GM19099 (cell line): ENCODE data around the gene IGFL1.

Experiments
- POLR2A ChIP-seq: IDR thresholded peaks from 3 replicates; pipeline ENCODE4 v1.6.1; 2011; ENCODE audit warnings: low read depth; ENCODE audit not compliant: insufficient read length; ENCODE audit errors: extremely low read depth

Gene IGFL1

DNA sequence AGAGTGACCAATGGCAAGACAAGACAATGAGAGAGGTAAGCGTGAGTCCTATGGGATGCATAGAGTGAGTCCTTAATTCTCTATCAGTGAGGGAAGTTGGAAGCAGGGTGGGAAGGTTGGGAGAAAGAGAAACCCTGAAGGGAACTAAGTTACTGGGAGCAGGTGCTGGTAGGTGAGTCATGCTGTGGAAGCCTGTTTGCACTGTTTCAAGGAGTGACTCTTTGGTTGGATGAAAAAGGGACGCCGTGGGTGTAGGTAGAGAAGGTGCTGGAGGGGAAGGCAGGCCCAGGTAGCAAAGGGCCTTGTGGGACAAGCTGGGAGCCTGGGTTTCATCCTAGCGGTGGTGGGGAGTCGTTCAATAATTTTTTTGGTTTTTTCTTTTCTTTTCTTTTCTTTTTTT lies 21.9 kb downstream of the IGFL1 start:
- TF ChIP-seq POLR2A = no peak

DNA sequence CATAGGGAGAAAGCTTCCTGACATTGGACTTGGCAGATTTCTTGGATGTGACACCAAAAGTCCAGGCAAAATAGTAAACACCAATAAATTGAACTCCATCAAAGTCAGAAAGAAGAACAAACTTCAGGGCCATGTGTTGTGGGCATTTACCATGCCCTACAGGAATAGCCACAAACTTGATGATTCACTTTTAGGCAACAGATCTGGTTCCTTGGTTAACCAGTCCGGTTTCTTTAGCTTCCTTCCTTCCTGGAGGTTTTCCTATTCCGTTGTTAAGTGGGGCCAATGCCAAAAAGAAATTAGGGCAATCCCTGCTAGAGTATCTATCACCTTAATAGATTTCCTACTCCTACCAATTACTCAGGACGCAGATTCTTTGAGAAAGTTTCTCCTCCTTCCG lies 25.2 kb downstream of the IGFL1 start:
- TF ChIP-seq POLR2A = no peak

DNA sequence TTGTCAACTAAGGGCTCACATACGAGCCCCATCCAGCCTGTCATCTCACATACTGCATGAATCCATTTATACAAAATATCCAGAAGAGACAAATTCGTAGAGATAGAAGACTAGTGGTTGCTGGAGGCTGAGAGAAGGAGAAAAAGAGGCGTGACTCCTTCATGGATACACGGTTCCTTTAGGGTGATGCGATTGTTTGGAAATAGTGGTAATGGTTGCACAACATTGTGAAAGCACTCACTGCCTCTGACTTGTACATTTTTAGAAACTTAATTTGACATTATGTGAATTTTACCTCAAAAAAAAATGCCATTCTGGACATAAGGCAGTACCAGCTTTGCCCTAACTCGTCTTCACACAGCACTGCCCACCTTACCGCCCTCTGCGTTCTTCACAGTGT lies 27.3 kb downstream of the IGFL1 start:
- no peak for TF ChIP-seq POLR2A

DNA sequence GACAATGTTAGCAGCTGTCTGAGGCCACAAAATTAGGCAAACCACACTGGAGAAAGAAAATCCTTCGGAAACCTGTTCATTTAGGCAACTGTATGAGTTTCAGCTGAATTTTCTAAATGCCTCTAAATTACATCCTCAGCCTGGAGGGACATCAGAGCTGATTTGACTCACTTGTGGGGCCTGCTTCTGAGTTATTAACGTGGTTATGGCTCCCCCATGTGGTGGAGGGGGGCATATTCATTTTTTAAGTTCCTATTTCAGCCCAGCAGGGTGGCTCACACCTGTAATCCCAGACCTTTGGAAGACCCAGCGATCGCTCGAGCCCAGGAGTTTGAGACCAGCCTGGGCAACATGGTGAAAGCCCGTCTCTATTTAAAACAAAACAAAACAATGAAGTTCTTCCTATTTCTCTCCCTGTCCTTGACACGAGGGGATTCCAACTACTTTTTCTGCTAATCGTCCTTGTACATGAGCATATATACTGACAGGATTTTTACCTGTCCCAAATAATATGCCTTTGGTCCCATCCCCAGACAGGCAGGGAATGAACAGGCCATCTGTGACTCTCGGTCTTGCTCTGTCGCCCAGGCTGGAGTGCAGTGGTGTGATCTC lies 35.8 kb downstream of the IGFL1 start:
- no peak for TF ChIP-seq POLR2A

DNA sequence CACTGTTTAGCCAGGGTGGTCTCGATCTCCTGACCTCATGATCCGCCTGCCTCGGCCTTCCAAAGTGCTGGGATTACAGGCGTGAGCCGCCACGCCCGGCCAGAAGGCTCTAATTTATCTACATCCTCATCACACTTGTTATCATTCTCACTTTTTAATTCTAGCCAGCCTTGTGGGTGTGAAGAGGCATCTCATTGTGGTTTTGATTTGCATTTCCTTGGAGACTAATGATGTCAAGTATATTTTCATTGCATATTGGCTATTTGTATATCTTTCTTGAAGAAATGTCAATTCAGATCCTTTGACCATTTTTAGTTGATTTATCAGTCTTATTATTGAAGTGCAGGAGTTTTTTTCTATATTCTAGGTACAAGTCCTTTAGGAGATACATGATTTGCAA lies 39.6 kb downstream of the IGFL1 start:
- no peak for TF ChIP-seq POLR2A

DNA sequence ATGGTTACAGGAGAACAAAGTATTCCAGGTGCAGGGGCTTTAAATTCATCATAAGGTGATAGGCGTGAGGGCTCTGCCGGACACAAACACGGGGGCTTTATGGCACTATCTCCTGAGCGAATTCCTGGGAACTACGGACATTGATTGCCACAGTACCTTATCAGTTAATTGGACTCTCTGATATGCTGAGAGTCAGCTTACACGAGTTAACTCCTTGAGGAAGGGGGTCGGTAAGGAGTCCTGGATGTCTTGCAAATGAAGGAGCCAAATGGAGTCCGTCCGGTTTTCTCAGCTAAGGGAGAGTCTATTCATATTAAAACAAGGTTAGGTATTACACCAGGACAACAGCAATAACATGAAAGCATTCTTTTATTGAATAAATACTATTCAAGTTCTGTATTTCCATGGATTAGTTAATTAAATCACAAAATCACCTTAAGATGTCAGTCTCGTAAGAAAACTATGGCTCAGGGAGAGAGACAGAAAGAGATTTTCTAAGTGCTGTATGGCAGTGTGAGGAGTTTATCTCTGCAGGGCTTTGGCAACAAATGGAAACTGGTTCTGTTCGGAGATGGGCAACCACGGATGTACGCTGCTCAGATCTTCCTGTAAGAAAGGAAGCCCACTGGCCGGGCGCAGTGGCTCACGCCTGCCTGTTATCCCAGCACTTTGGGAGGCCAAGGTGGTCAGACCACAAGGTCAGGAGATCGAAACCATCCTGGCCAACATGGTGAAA lies 41.1 kb downstream of the IGFL1 start:
- TF ChIP-seq POLR2A = no peak

DNA sequence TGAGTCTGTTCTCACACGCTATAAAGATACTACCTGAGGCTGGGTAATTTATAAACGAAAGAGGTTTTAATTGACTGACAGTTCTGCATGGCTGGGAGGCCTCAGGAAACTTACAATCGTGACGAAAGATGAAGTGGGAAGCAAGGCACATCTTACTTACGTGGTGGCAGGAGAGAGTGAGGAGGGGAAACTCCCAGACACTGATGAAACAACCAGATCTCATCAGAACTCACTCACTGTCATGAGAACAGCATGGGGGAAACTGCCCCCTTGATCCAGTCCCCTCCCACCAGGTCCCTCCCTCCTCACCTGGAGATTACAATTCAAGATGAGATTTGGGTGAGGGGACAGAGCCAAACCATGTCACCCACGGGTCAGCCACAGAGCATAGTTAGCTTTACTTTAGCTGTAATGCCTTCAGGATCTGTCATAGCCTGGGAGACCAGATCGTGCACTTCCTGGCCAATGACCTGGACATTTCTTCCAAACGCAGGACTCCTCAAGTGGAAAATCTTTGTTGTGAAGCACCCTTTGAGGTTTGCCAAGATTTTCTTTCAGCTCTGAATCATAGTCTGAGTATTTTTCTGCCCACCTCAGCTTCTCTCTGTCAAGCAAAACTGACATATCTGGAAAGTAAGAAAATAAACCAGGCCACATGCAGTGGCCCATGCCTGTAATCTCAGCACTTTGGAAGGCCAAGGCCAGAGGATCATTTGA lies 42.1 kb downstream of the IGFL1 start:
- no peak for TF ChIP-seq POLR2A

DNA sequence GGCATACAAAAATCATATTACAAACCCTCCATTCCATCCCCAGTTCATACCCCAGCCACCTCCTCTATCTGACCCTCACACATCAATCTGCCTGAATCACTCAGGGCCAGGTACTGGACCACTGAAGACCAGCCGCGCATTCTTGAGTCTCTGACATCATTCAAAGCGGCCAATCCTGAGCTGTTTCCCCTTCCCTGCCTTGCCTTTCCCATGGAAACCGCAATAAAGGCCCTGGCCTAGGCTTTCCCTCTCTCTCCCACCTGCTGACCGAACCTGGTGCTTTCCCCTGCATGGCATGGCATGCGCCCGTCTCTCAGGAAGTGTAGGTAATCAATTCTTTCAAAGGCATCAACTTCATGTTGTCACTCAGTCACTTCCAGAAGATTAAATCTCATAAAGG lies 49.6 kb downstream of the IGFL1 start:
- TF ChIP-seq POLR2A = no peak
